HepG2 (cell line): ENCODE data around the gene RRP12. TPM values are rescaled to one million over a fixed set of nuclear protein-coding genes. Genes with fewer than 3 reads are reported as not detected.
A peak's percentile ranks its signal among the peaks of the same experiment; 100 is the strongest.

Experiments
- ATM ChIP-seq: fragments of 450-650 bp; IDR thresholded peaks from 2 replicates; pipeline ENCODE4 v1.7.1; 2017; ENCODE audit warnings: mild to moderate bottlenecking, borderline replicate concordance
- FOXA3 ChIP-seq: IDR thresholded peaks from 2 replicates; pipeline ENCODE4 v1.6.1; 2016; ENCODE audit warnings: missing genetic modification reagents, missing compliant biosample characterization
- HMG20B ChIP-seq: conservative IDR thresholded peaks from 2 replicates; pipeline ENCODE4 v1.6.1; 2016; ENCODE audit warnings: missing genetic modification reagents, missing compliant biosample characterization
- KLF12 ChIP-seq: sonication (generic); formaldehyde crosslinking; IDR thresholded peaks from 2 replicates; pipeline ENCODE4 v1.4.0; 2020; ENCODE audit warnings: missing genetic modification reagents, borderline replicate concordance
- NR2F1 ChIP-seq, 2 experiments: fragments of 450-650 bp in 1 of 2; formaldehyde crosslinking in 1 of 2; IDR thresholded peaks; 2 replicates each; pipeline versions ENCODE4 v1.5.0 to v1.6.1; 2016 to 2020; ENCODE audit warnings: mild to moderate bottlenecking in 1 of 2, missing compliant biosample characterization in 1 of 2, missing genetic modification reagents in 1 of 2, moderate library complexity in 1 of 2
- RARA ChIP-seq: IDR thresholded peaks from 2 replicates; pipeline ENCODE4 v1.6.1; 2016; ENCODE audit warnings: missing genetic modification reagents, missing compliant biosample characterization
- SALL2 ChIP-seq: sonication (generic); formaldehyde crosslinking; IDR thresholded peaks from 2 replicates; pipeline ENCODE4 v1.8.1; 2023; ENCODE audit warnings: mild to moderate bottlenecking, missing genetic modification reagents, inconsistent platforms
- SIX4 ChIP-seq: sonication (generic); formaldehyde crosslinking; IDR thresholded peaks from 2 replicates; pipeline ENCODE4 v1.4.0; 2020; ENCODE audit warnings: missing genetic modification reagents
- TBX2 ChIP-seq: sonication (generic); formaldehyde crosslinking; IDR thresholded peaks from 2 replicates; pipeline ENCODE4 v1.5.0; 2020; ENCODE audit warnings: missing genetic modification reagents, mild to moderate bottlenecking, borderline replicate concordance
- TEAD2 ChIP-seq: sonication (generic); formaldehyde crosslinking; IDR thresholded peaks from 2 replicates; pipeline ENCODE4 v1.9.0; 2021; ENCODE audit warnings: missing genetic modification reagents
- YEATS4 ChIP-seq: sonication (generic); formaldehyde crosslinking; IDR thresholded peaks from 2 replicates; pipeline ENCODE4 v1.4.0; 2020; ENCODE audit warnings: missing genetic modification reagents, borderline replicate concordance
- ZNF260 ChIP-seq: sonication (generic); formaldehyde crosslinking; IDR thresholded peaks from 2 replicates; pipeline ENCODE4 v1.4.0; 2020; ENCODE audit warnings: missing genetic modification reagents, low read depth, mild to moderate bottlenecking, borderline replicate concordance
- ZNF652 ChIP-seq: IDR thresholded peaks from 2 replicates; pipeline ENCODE4 v1.6.1; 2016; ENCODE audit warnings: low read depth, borderline replicate concordance
- ZNF780A ChIP-seq: sonication (generic); formaldehyde crosslinking; IDR thresholded peaks from 2 replicates; pipeline ENCODE4 v1.8.0; 2022; ENCODE audit warnings: mild to moderate bottlenecking, missing genetic modification reagents, moderate library complexity
- polyA plus RNA-seq, 8 experiments: library from polyadenylated mRNA; depleted of rRNA in 3 of 8; stranded (reverse) in 7 of 8; unstranded in 1 of 8; fragments of >200 nt; fragmentation: Illumina TruSeq in 4 of 8; extraction: Trizol in 4 of 8; gene quantifications; 2 replicates each; pipeline versions ENCODE4 v1.2.1 to v1.2.3, GENCODE V29; 2011 to 2016; ENCODE audit warnings: low read depth in 4 of 8, missing spikeins in 1 of 8, mixed read lengths in 1 of 8; ENCODE audit not compliant: insufficient read depth in 1 of 8
- total RNA-seq, 5 experiments: library from RNA; depleted of rRNA; stranded (reverse); fragments of >200 nt; fragmentation: Illumina TruSeq; extraction: Trizol; gene quantifications; 2 replicates each; pipeline ENCODE4 v1.2.3, GENCODE V29; 2016; ENCODE audit warnings: low read depth in 1 of 5
- TF ChIP-seq, protein P1 (sequence below): conservative IDR thresholded peaks from 2 replicates; pipeline ENCODE4 v1.6.1; 2018; ENCODE audit warnings: missing genetic modification reagents
- TF ChIP-seq, protein P2 (sequence below): sonication (generic); formaldehyde crosslinking; conservative IDR thresholded peaks from 2 replicates; pipeline ENCODE4 v1.4.0; 2020; ENCODE audit warnings: mild to moderate bottlenecking, missing genetic modification reagents, moderate library complexity
- TF ChIP-seq, protein P3 (sequence below): sonication (generic); formaldehyde crosslinking; IDR thresholded peaks from 2 replicates; pipeline ENCODE4 v1.4.0; 2020; ENCODE audit warnings: missing genetic modification reagents
- TF ChIP-seq, protein P4 (sequence below), 2 experiments: sonication (generic) in 1 of 2; formaldehyde crosslinking in 1 of 2; IDR thresholded peaks; 2 replicates each; pipeline versions ENCODE4 v1.4.0 to v1.6.1; 2018 to 2020; ENCODE audit warnings: missing genetic modification reagents in 2 of 2, borderline replicate concordance in 1 of 2, low read depth in 1 of 2, mild to moderate bottlenecking in 1 of 2, missing biosample characterization in 1 of 2

RRP12 gene
- total and polyA plus RNA-seq, 2 of the 13 experiments (the other 11 are each of a cell fraction or from before 2014, with no cell fraction given), result 13.2 to 39.4 TPM

DNA sequence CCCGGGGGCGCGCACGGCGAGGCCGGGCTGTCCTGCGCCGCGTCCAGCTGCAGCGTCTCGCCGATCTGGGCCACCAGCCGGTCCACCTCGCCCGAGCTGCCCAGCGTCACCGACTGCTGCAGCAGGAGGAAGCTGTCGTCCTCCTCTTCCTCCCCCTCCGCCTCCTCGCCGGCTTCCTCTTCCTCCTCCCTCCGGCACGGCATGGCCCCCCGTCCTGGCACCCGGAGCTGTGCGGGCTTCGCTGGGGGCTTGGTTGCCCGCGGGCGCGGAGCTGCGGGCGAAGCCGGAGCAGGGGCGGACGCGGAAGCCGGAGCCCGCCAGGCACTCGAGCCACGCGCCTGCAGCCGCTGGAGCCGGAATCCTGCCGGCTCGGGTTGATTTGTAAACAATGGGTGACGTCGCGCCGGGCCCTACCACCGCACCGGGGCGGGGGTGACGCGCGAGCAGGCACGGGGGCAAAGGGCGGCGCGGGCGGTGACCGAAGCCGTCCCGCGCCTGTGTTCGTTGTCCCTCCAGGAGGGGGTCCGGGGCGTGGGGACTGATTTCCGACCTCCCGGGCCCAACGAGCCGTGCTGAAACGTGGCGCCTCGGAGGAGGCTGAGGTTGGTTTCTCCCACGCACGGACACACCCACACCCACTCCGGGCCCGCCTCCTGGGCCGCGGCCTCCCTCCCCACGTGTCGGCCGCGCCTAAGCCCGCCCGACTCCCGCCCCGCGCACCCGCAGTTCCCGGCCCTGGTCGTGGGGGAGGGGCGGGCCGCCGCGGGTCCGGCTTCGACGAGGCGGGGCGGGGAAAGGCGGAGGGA lies 66.6 kb downstream of the RRP12 start, which contains the start of gene FRAT2 (continued):
- TF ChIP-seq, protein P1, sequence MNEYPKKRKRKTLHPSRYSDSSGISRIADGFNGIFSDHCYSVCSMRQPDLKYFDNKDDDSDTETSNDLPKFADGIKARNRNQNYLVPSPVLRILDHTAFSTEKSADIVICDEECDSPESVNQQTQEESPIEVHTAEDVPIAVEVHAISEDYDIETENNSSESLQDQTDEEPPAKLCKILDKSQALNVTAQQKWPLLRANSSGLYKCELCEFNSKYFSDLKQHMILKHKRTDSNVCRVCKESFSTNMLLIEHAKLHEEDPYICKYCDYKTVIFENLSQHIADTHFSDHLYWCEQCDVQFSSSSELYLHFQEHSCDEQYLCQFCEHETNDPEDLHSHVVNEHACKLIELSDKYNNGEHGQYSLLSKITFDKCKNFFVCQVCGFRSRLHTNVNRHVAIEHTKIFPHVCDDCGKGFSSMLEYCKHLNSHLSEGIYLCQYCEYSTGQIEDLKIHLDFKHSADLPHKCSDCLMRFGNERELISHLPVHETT (CRISPR knock-in tag), result peak; percentile 78; the same call in 1 of the 2 replicates
- TF ChIP-seq NR2F1 (CRISPR knock-in tag; IDR thresholded peaks at IDR 0.05) (peak; percentile 1 to 39; a peak in 1 of 4 replicates), YEATS4 (CRISPR knock-in tag) (peak; percentile 80), FOXA3 (CRISPR knock-in tag) (peak; percentile 89), TEAD2 (CRISPR knock-in tag) (no peak), SIX4 (CRISPR knock-in tag) (0 out of 2 replicates have a peak, but pooled peaks have one; percentile 46), ATM (no peak), TBX2 (peak; percentile 74), KLF12 (peak; percentile 73), ZNF652 (no peak), SALL2 (CRISPR knock-in tag) (peak; percentile 74; the same call in 1 of the 2 replicates), RARA (CRISPR knock-in tag) (peak; percentile 24; the same call in 1 of the 2 replicates), ZNF260 (CRISPR knock-in tag) (no peak), ZNF780A (CRISPR knock-in tag) (no peak), HMG20B (CRISPR knock-in tag) (no peak)
- TF ChIP-seq, protein P2, sequence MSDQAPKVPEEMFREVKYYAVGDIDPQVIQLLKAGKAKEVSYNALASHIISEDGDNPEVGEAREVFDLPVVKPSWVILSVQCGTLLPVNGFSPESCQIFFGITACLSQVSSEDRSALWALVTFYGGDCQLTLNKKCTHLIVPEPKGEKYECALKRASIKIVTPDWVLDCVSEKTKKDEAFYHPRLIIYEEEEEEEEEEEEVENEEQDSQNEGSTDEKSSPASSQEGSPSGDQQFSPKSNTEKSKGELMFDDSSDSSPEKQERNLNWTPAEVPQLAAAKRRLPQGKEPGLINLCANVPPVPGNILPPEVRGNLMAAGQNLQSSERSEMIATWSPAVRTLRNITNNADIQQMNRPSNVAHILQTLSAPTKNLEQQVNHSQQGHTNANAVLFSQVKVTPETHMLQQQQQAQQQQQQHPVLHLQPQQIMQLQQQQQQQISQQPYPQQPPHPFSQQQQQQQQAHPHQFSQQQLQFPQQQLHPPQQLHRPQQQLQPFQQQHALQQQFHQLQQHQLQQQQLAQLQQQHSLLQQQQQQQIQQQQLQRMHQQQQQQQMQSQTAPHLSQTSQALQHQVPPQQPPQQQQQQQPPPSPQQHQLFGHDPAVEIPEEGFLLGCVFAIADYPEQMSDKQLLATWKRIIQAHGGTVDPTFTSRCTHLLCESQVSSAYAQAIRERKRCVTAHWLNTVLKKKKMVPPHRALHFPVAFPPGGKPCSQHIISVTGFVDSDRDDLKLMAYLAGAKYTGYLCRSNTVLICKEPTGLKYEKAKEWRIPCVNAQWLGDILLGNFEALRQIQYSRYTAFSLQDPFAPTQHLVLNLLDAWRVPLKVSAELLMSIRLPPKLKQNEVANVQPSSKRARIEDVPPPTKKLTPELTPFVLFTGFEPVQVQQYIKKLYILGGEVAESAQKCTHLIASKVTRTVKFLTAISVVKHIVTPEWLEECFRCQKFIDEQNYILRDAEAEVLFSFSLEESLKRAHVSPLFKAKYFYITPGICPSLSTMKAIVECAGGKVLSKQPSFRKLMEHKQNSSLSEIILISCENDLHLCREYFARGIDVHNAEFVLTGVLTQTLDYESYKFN (CRISPR knock-in tag), result peak; percentile 70
- TF ChIP-seq, protein P3, sequence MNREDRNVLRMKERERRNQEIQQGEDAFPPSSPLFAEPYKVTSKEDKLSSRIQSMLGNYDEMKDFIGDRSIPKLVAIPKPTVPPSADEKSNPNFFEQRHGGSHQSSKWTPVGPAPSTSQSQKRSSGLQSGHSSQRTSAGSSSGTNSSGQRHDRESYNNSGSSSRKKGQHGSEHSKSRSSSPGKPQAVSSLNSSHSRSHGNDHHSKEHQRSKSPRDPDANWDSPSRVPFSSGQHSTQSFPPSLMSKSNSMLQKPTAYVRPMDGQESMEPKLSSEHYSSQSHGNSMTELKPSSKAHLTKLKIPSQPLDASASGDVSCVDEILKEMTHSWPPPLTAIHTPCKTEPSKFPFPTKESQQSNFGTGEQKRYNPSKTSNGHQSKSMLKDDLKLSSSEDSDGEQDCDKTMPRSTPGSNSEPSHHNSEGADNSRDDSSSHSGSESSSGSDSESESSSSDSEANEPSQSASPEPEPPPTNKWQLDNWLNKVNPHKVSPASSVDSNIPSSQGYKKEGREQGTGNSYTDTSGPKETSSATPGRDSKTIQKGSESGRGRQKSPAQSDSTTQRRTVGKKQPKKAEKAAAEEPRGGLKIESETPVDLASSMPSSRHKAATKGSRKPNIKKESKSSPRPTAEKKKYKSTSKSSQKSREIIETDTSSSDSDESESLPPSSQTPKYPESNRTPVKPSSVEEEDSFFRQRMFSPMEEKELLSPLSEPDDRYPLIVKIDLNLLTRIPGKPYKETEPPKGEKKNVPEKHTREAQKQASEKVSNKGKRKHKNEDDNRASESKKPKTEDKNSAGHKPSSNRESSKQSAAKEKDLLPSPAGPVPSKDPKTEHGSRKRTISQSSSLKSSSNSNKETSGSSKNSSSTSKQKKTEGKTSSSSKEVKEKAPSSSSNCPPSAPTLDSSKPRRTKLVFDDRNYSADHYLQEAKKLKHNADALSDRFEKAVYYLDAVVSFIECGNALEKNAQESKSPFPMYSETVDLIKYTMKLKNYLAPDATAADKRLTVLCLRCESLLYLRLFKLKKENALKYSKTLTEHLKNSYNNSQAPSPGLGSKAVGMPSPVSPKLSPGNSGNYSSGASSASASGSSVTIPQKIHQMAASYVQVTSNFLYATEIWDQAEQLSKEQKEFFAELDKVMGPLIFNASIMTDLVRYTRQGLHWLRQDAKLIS (CRISPR knock-in tag), result no peak
- TF ChIP-seq, protein P4, sequence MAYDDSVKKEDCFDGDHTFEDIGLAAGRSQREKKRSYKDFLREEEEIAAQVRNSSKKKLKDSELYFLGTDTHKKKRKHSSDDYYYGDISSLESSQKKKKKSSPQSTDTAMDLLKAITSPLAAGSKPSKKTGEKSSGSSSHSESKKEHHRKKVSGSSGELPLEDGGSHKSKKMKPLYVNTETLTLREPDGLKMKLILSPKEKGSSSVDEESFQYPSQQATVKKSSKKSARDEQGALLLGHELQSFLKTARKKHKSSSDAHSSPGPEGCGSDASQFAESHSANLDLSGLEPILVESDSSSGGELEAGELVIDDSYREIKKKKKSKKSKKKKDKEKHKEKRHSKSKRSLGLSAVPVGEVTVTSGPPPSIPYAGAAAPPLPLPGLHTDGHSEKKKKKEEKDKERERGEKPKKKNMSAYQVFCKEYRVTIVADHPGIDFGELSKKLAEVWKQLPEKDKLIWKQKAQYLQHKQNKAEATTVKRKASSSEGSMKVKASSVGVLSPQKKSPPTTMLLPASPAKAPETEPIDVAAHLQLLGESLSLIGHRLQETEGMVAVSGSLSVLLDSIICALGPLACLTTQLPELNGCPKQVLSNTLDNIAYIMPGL (CRISPR knock-in tag; IDR thresholded peaks at IDR 0.05; ENCODE audit: borderline replicate concordance in 1 of 2, low read depth in 1 of 2), result peak; percentile 69 to 75; a peak in 3 of 4 replicates
